Measurements from ENCODE around the gene YPEL1.

The YPEL1 gene

GRCh38 chr22:21687685-21688259 lies 47.8 kb downstream of the YPEL1 start:
- TF ChIP-seq CTCF (IDR thresholded peaks at IDR 0.05; ENCODE audit: insufficient read depth, low read depth, low read length, missing control alignments): no peak
- no peak for DNase-seq (ENCODE audit: low read depth)
- H3K4me3 ChIP-seq (ENCODE audit: low read depth, low read length): no peak overlapping the region

GRCh38 chr22:21686634-21687393 lies 48.8 kb downstream of the YPEL1 start:
- H3K4me3 ChIP-seq (ENCODE audit: low read depth, low read length): no peak overlapping the region
- DNase-seq (ENCODE audit: low read depth): no peak
- no peak for TF ChIP-seq CTCF (IDR thresholded peaks at IDR 0.05; ENCODE audit: insufficient read depth, low read depth, low read length, missing control alignments)

GRCh38 chr22:21686193-21686608 lies 49.4 kb downstream of the YPEL1 start:
- DNase-seq (ENCODE audit: low read depth): no peak
- TF ChIP-seq CTCF (IDR thresholded peaks at IDR 0.05; ENCODE audit: insufficient read depth, low read depth, low read length, missing control alignments): no peak
- no peak overlapping the region for H3K4me3 ChIP-seq (ENCODE audit: low read depth, low read length)

- no peak for DNase-seq (ENCODE audit: low read depth)
- no peak overlapping the region for H3K4me3 ChIP-seq (ENCODE audit: low read depth, low read length)
- TF ChIP-seq CTCF (IDR thresholded peaks at IDR 0.05; ENCODE audit: insufficient read depth, low read depth, low read length, missing control alignments): no peak
These were observed 50.5 kb downstream of the YPEL1 start for GRCh38 chr22:21685164-21685513.

- H3K4me3 ChIP-seq (ENCODE audit: low read depth, low read length): no peak overlapping the region
- no peak for TF ChIP-seq CTCF (IDR thresholded peaks at IDR 0.05; ENCODE audit: insufficient read depth, low read depth, low read length, missing control alignments)
- DNase-seq (ENCODE audit: low read depth): no peak
These were observed 51.0 kb downstream of the YPEL1 start for GRCh38 chr22:21684492-21685163.

- H3K4me3 ChIP-seq (ENCODE audit: low read depth, low read length): no peak overlapping the region
- TF ChIP-seq CTCF (IDR thresholded peaks at IDR 0.05; ENCODE audit: insufficient read depth, low read depth, low read length, missing control alignments): no peak
- DNase-seq (ENCODE audit: low read depth): no peak
These were observed 52.2 kb downstream of the YPEL1 start for GRCh38 chr22:21683401-21683811.

Data from GM12865 (cell line).